ENCODE measurements around the gene MAT2B.

Gene MAT2B

GRCh38 chr5:163551156-163551555 lies 45.7 kb downstream of the MAT2B start:
- no peak for DNase-seq (ENCODE audit: low read depth)

- no peak for DNase-seq (ENCODE audit: low read depth)
Observed at GRCh38 chr5:163552536-163552935, 47.1 kb downstream of the MAT2B start.

GRCh38 chr5:163561339-163561738 lies 55.9 kb downstream of the MAT2B start:
- no peak for DNase-seq (ENCODE audit: low read depth)

DNA sequence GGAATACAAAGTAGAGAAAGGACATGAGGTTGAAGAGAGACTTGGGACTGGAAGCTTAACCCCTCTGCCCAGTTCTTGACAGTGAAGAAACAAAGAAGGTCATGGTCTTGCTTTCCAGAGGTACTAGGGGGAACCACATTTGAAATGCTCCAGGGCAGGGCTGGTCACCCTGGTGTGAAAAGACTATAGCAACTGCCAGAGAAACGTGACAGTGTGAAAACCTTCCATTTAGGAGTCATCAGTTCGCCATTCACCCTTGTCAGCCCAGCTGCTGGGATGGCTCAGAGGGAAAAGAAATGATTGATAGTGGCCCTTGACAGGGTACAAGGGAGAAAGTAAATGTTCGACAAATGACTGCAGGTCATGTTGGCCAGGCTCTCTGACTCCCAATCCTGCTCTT lies 56.7 kb downstream of the MAT2B start:
- no peak for DNase-seq (ENCODE audit: low read depth)

GRCh38 chr5:163563112-163563511 lies 57.7 kb downstream of the MAT2B start:
- no peak for DNase-seq (ENCODE audit: low read depth)

GRCh38 chr5:163563880-163564279 lies 58.5 kb downstream of the MAT2B start:
- DNase-seq (ENCODE audit: low read depth), result no peak

GRCh38 chr5:163564321-163564938 lies 59.0 kb downstream of the MAT2B start:
- DNase-seq (ENCODE audit: low read depth), result peak; percentile 49

GRCh38 chr5:163565492-163565891 lies 60.1 kb downstream of the MAT2B start:
- no peak for DNase-seq (ENCODE audit: low read depth)

DNA sequence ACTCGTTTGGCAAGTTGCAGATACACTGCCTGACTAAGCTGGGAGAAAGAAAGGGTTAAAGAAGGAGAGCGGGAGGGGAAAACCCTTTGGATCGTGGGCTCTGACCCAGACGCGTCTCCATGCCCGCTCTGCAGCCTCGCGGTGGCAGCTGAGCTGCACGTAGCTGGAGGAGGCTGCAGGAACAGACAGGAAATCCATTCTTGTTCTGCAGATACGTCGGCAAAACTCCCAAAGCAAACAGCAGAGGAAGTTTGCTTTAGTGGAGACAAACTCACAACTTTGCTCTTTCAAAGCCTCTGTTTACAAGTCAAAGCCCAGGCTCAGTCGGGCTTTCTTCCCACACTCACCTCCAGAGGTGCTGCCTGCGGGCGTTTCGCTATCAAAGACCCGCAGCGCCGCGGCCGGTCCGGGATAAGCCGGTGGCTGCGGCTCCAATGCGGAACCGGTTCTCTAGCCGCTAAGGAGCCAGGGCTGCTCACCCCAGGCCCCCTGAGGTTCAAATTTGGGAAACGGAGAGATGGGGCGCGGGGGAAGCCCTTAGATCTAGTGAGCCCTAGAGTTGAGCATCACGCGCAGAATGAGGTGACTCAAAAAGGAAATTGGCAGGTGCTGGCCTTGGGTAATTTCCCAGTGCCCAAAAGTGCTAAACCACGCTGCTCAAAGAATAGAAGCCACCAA lies 60.7 kb downstream of the MAT2B start:
- DNase-seq (ENCODE audit: low read depth), result no peak

GRCh38 chr5:163566678-163567077 lies 61.3 kb downstream of the MAT2B start:
- no peak for DNase-seq (ENCODE audit: low read depth)

- DNase-seq (ENCODE audit: low read depth), result no peak
Observed at GRCh38 chr5:163567811-163568210, 62.4 kb downstream of the MAT2B start.

All from stimulated activated CD8-positive, alpha-beta memory T cell treated with anti-CD3 and anti-CD28 coated beads, Interleukin-7, amount 100 ng/mL, for 24 hours (primary cell).